GM18909 (cell line): Measurements from ENCODE around the gene ROBO2.

Source experiments
- ATAC-seq: cut with Tn5 transposase; IDR thresholded peaks from one replicate; pipeline ENCODE4 v1.9.1; 2021; ENCODE audit warnings: mild to moderate bottlenecking; ENCODE audit not compliant: unreplicated experiment, poor library complexity

Gene ROBO2

GRCh38 chr3:77456906-77457305 is 417.0 kb downstream of the ROBO2 start:
- ATAC-seq = no peak

GRCh38 chr3:77459926-77460325 is 420.0 kb downstream of the ROBO2 start:
- no peak for ATAC-seq

GRCh38 chr3:77460326-77460725 is 420.4 kb downstream of the ROBO2 start:
- ATAC-seq = no peak

GRCh38 chr3:77462951-77463350 is 423.1 kb downstream of the ROBO2 start:
- no peak for ATAC-seq

GRCh38 chr3:77464111-77464688 is 424.3 kb downstream of the ROBO2 start:
- no peak for ATAC-seq

- no peak for ATAC-seq
Measured at GRCh38 chr3:77466562-77467115, 426.7 kb downstream of the ROBO2 start.

- ATAC-seq = no peak
Measured at GRCh38 chr3:77467702-77468625, 428.1 kb downstream of the ROBO2 start.

- no peak for ATAC-seq
Measured at GRCh38 chr3:77468626-77469020, 428.7 kb downstream of the ROBO2 start.

- ATAC-seq = no peak
Measured at GRCh38 chr3:77475507-77475906, 435.6 kb downstream of the ROBO2 start.

GRCh38 chr3:77479021-77479420 is 439.1 kb downstream of the ROBO2 start:
- ATAC-seq = no peak

- no peak for ATAC-seq
Measured at GRCh38 chr3:77489216-77489615, 449.3 kb downstream of the ROBO2 start.

GRCh38 chr3:77491961-77492360 is 452.1 kb downstream of the ROBO2 start:
- no peak for ATAC-seq

- ATAC-seq = no peak
Measured at GRCh38 chr3:77500721-77501120, 460.8 kb downstream of the ROBO2 start.

- ATAC-seq = no peak
Measured at GRCh38 chr3:77506384-77506783, 466.5 kb downstream of the ROBO2 start.

- no peak for ATAC-seq
Measured at GRCh38 chr3:77513542-77513941, 473.6 kb downstream of the ROBO2 start.

GRCh38 chr3:77514766-77515165 is 474.9 kb downstream of the ROBO2 start:
- no peak for ATAC-seq

GRCh38 chr3:77524463-77524862 is 484.6 kb downstream of the ROBO2 start:
- no peak for ATAC-seq

- ATAC-seq = no peak
Measured at GRCh38 chr3:77524946-77525682, 485.2 kb downstream of the ROBO2 start.

- no peak for ATAC-seq
Measured at GRCh38 chr3:77526573-77527113, 486.7 kb downstream of the ROBO2 start.

GRCh38 chr3:77529522-77529921 is 489.6 kb downstream of the ROBO2 start:
- ATAC-seq = no peak

GRCh38 chr3:77530870-77531269 is 491.0 kb downstream of the ROBO2 start:
- ATAC-seq = no peak
